ENCODE measurements around the gene SLC24A1.

GRCh38 chr15:65688462-65688861 is 66.7 kb downstream of the SLC24A1 start:
- TF ChIP-seq POLR2A (IDR thresholded peaks at IDR 0.05; ENCODE audit: extremely low read depth, insufficient read length) (no peak), CTCF (IDR thresholded peaks at IDR 0.05; ENCODE audit: low read depth, low read length) (no peak), MAX (IDR thresholded peaks at IDR 0.05; ENCODE audit: low read depth, low read length) (no peak)

Data from NB4 (cell line).